Activated CD4-positive, alpha-beta T cell treated with anti-CD3 and anti-CD28 coated beads, Interleukin-2, amount 10 ng/mL, durations not matched to agents 7 days and 5 days (primary cell): ENCODE results near the gene SPINK4. TPM values are rescaled to one million over a fixed set of nuclear protein-coding genes. Genes with fewer than 3 reads are reported as not detected.

Experiments
- CTCF ChIA-PET: fragments of 350-600 bp; sonication (Branson Sonifier 250); formaldehyde crosslinking; loops from one replicate; lab custom pipeline; 2021; ENCODE audit warnings: antibody characterized with exemption; lab: Charles Lee
- POLR2A ChIA-PET: fragments of 350-600 bp; sonication (Branson Sonifier 250); formaldehyde crosslinking; loops from one replicate; lab custom pipeline; 2021; ENCODE audit warnings: antibody characterized with exemption; lab: Charles Lee
- DNase-seq: peaks from one replicate; pipeline ENCODE4 v3.0.0-alpha.2; 2020
- H3K27ac Mint-ChIP-seq: one replicate; pipeline ENCODE4 v1.8.0; 2021; ENCODE audit warnings: mild to moderate bottlenecking, moderate library complexity, mixed read lengths
- H3K27me3 Mint-ChIP-seq: one replicate; pipeline ENCODE4 v1.8.0; 2021; ENCODE audit warnings: mixed read lengths
- H3K36me3 Mint-ChIP-seq: one replicate; pipeline ENCODE4 v1.8.0; 2021; ENCODE audit warnings: low read depth, mixed read lengths
- H3K4me1 Mint-ChIP-seq: one replicate; pipeline ENCODE4 v1.8.0; 2021; ENCODE audit warnings: mixed read lengths
- H3K4me3 Mint-ChIP-seq: one replicate; pipeline ENCODE4 v1.8.0; 2021; ENCODE audit warnings: mild to moderate bottlenecking, moderate library complexity, mixed read lengths
- H3K9me3 Mint-ChIP-seq: one replicate; pipeline ENCODE4 v1.8.0; 2021; ENCODE audit warnings: mixed read lengths
- total RNA-seq, 2 experiments: library from RNA; stranded (reverse); gene quantifications; one replicate each; pipeline ENCODE4 v1.2.3, GENCODE V29; 2021

The SPINK4 gene, protein sequence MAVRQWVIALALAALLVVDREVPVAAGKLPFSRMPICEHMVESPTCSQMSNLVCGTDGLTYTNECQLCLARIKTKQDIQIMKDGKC
- total RNA-seq, result not detected

DNA sequence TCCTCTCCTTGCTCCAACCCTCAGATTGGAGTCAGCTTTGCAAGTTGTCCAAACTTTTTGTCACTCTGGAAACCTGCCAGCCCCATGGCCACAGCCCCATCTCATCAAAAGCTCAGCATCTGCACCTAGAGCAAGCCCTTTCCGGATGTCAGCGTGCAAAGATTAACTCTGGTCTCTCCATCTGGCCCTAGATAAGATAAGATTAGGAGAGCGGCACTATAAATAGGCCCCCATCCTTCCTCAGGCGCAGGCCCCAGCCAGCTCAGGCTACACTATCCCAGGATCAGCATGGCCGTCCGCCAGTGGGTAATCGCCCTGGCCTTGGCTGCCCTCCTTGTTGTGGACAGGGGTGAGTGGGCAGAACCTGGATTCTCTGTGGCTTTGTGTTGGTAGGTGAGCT, at the start of gene SPINK4:
TSS of gene SPINK4 (plus strand) at position 247 of the 400 bp plus-strand sequence. CDS start at position 289, 42 bp downstream.
- Mint-ChIP-seq H3K36me3 (no peaks in the 10 kb centered on the region), H3K4me1 (peaks cover 4% of the 10 kb centered on the region), H3K9me3 (no peaks in the 10 kb centered on the region), H3K27me3 (no peaks in the 10 kb centered on the region), H3K27ac (no peak within 1 kb of the TSS), H3K4me3 (no peak within 1 kb of the TSS)
- DNase-seq, result no peak
- CTCF ChIA-PET, result interaction anchor here (0.7 to 1.5 kb wide), 3 partner anchors 14 to 1154 kb away, joined by 3 to 6 read pairs (median 4); no protein-coding TSS in a partner anchor
- POLR2A ChIA-PET, result no interaction called here

- Mint-ChIP-seq H3K9me3 (no peaks in the 10 kb centered on the region), H3K4me3 (no peak overlapping the region), H3K27me3 (peaks cover 4% of the 10 kb centered on the region), H3K36me3 (no peaks in the 10 kb centered on the region), H3K4me1 (no peaks in the 10 kb centered on the region), H3K27ac (no peak overlapping the region)
- no peak for DNase-seq
- ChIA-PET POLR2A (no interaction called here), CTCF (interaction anchor here (0.6 to 0.9 kb wide), 4 partner anchors 8 to 25 kb away, joined by 3 to 4 read pairs (median 4); partner anchors contain the start of gene B4GALT1)
These were observed 47.3 kb upstream of the SPINK4 start for GRCh38 chr9:33192493-33193255.

GRCh38 chr9:33193818-33194217, 46.1 kb upstream of the SPINK4 start:
- Mint-ChIP-seq H3K36me3 (no peaks in the 10 kb centered on the region), H3K9me3 (no peaks in the 10 kb centered on the region), H3K4me1 (no peaks in the 10 kb centered on the region), H3K4me3 (no peak overlapping the region), H3K27ac (no peak overlapping the region), H3K27me3 (peaks cover 6% of the 10 kb centered on the region)
- no peak for DNase-seq
- POLR2A ChIA-PET, result interaction anchor here (0.6 kb wide), 1 partner anchor 168 kb away, joined by 3 read pairs; no protein-coding TSS in a partner anchor
- CTCF ChIA-PET, result interaction anchor here (0.6 kb wide), 1 partner anchor 26 kb away, joined by 3 read pairs; the partner anchor contains the start of gene B4GALT1

- Mint-ChIP-seq H3K4me1 (peaks cover 1% of the 10 kb centered on the region), H3K9me3 (no peaks in the 10 kb centered on the region), H3K27me3 (peaks cover 6% of the 10 kb centered on the region), H3K4me3 (no peak overlapping the region), H3K27ac (no peak overlapping the region), H3K36me3 (no peaks in the 10 kb centered on the region)
- DNase-seq, result no peak
- CTCF ChIA-PET, result interaction anchor here (0.6 to 0.7 kb wide), 2 partner anchors 24 to 120 kb away, joined by 3 to 6 read pairs; no protein-coding TSS in a partner anchor
- POLR2A ChIA-PET, result no interaction called here
These were observed 43.2 kb upstream of the SPINK4 start for GRCh38 chr9:33196736-33197135.

- Mint-ChIP-seq H3K4me1 (peaks cover 9% of the 10 kb centered on the region), H3K36me3 (no peaks in the 10 kb centered on the region), H3K4me3 (no peak overlapping the region), H3K27me3 (peaks cover 5% of the 10 kb centered on the region), H3K27ac (no peak overlapping the region), H3K9me3 (no peaks in the 10 kb centered on the region)
- ChIA-PET POLR2A (no interaction called here), CTCF (interaction anchor here (0.6 kb wide), 1 partner anchor 120 kb away, joined by 3 read pairs; no protein-coding TSS in a partner anchor)
- DNase-seq, result no peak
These were observed 42.5 kb upstream of the SPINK4 start for GRCh38 chr9:33197279-33198152.

- no peak overlapping the region for H3K27ac Mint-ChIP-seq
- ChIA-PET CTCF (no interaction called here), POLR2A (no interaction called here)
- H3K4me1 Mint-ChIP-seq, result peaks cover 15% of the 10 kb centered on the region
- H3K4me3 Mint-ChIP-seq, result no peak overlapping the region
- no peaks in the 10 kb centered on the region for H3K36me3 Mint-ChIP-seq
- no peaks in the 10 kb centered on the region for H3K9me3 Mint-ChIP-seq
- DNase-seq, result no peak
- peaks cover 6% of the 10 kb centered on the region for H3K27me3 Mint-ChIP-seq
These were observed 41.8 kb upstream of the SPINK4 start for GRCh38 chr9:33198165-33198564.

GRCh38 chr9:33202018-33202417, 37.9 kb upstream of the SPINK4 start:
- no peaks in the 10 kb centered on the region for H3K9me3 Mint-ChIP-seq
- DNase-seq, result no peak
- no peak overlapping the region for H3K4me3 Mint-ChIP-seq
- H3K4me1 Mint-ChIP-seq, result peaks cover 17% of the 10 kb centered on the region
- peaks cover 17% of the 10 kb centered on the region for H3K27me3 Mint-ChIP-seq
- H3K36me3 Mint-ChIP-seq, result no peaks in the 10 kb centered on the region
- CTCF ChIA-PET, result interaction anchor here (0.6 to 1.3 kb wide), 7 partner anchors 10 to 264 kb away, joined by 3 to 6 read pairs (median 3); no protein-coding TSS in a partner anchor
- no peak overlapping the region for H3K27ac Mint-ChIP-seq
- POLR2A ChIA-PET, result no interaction called here

GRCh38 chr9:33202552-33203201, 37.3 kb upstream of the SPINK4 start:
- no peaks in the 10 kb centered on the region for H3K9me3 Mint-ChIP-seq
- H3K27ac Mint-ChIP-seq, result peak overlapping the region; percentile 79
- H3K4me1 Mint-ChIP-seq, result peaks cover 17% of the 10 kb centered on the region
- peaks cover 17% of the 10 kb centered on the region for H3K27me3 Mint-ChIP-seq
- POLR2A ChIA-PET, result no interaction called here
- peak; percentile 52 for DNase-seq
- CTCF ChIA-PET, result interaction anchor here (0.6 to 1.7 kb wide), 4 partner anchors 15 to 213 kb away, joined by 3 to 6 read pairs (median 5); no protein-coding TSS in a partner anchor
- no peaks in the 10 kb centered on the region for H3K36me3 Mint-ChIP-seq
- H3K4me3 Mint-ChIP-seq, result no peak overlapping the region

DNA sequence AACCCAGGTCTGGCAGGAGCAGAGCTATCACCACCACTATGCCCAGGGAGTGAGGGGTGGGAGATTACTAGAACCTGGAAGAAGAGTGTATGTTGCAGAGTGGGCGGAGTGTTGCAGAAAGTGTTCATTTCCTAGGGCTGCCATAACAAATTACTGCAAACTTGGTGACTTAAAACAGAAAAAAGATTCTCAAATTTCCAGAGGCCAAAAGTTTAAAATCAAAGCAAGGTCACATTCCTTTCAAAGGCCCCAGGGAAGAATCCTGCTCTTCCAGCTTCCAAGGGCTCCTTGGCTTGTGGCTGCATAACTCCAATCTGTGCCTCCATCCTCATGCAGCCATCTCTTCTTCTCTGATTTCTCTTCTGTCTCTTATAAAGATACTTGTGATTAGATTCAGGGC, 30.6 kb upstream of the SPINK4 start:
- no peaks in the 10 kb centered on the region for H3K9me3 Mint-ChIP-seq
- no peak overlapping the region for H3K4me3 Mint-ChIP-seq
- H3K4me1 Mint-ChIP-seq, result peaks cover 1% of the 10 kb centered on the region
- CTCF ChIA-PET, result no interaction called here
- POLR2A ChIA-PET, result no interaction called here
- no peaks in the 10 kb centered on the region for H3K36me3 Mint-ChIP-seq
- H3K27ac Mint-ChIP-seq, result no peak overlapping the region
- peaks cover 4% of the 10 kb centered on the region for H3K27me3 Mint-ChIP-seq
- DNase-seq, result no peak

GRCh38 chr9:33210006-33210715, 29.8 kb upstream of the SPINK4 start:
- no peak for DNase-seq
- no peak overlapping the region for H3K4me3 Mint-ChIP-seq
- ChIA-PET CTCF (no interaction called here), POLR2A (no interaction called here)
- H3K36me3 Mint-ChIP-seq, result no peaks in the 10 kb centered on the region
- H3K4me1 Mint-ChIP-seq, result peaks cover 1% of the 10 kb centered on the region
- H3K9me3 Mint-ChIP-seq, result no peaks in the 10 kb centered on the region
- no peak overlapping the region for H3K27ac Mint-ChIP-seq
- H3K27me3 Mint-ChIP-seq, result peaks cover 2% of the 10 kb centered on the region

DNA sequence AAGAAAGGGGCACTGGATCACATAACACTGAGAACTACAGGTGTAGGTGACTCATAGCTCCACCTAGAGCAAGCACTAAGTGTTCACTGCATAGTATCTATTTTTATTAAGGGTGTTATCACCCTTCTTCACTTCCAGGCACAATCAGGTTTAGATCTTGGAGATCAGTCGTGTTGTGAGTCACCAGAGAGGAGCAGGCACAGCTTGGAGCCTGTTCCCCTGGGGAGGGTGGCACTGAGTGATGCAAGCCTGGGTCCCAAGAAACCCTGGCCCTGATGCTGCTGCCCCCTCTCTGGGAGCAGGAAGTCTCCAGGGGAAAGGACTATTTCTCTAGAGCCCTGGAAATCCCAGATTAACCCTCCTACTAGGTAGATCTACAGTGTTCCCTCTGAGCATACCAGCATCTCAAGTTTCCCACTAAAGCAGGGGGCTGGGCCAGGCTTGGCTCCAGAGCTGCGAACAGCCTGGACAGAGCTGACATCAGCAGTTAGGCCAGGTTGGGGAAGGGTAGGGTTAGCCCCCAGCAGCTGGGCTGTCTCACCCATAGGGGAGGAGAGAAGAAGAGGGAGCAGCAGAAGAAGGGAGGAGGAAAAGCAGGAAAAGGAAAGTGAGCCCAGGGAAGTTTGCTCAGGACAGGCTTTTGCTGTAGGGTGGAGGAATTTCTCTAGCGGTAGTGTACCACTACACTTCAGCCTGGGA, 28.1 kb upstream of the SPINK4 start:
- H3K36me3 Mint-ChIP-seq, result no peaks in the 10 kb centered on the region
- POLR2A ChIA-PET, result no interaction called here

More for the DNA sequence above, 28.1 kb upstream of the SPINK4 start:
- CTCF ChIA-PET, result interaction anchor here (0.8 to 1.2 kb wide), 2 partner anchors 11 to 15 kb away, joined by 3 read pairs; no protein-coding TSS in a partner anchor
- no peaks in the 10 kb centered on the region for H3K27me3 Mint-ChIP-seq
- no peak for DNase-seq
- no peak overlapping the region for H3K27ac Mint-ChIP-seq
- no peak overlapping the region for H3K4me3 Mint-ChIP-seq
- H3K9me3 Mint-ChIP-seq, result no peaks in the 10 kb centered on the region
- H3K4me1 Mint-ChIP-seq, result peaks cover 1% of the 10 kb centered on the region
